D721Med (cell line): ENCODE measurements around the gene HSPB6.

ENCODE experiments used
- DNase-seq: peaks from one replicate; pipeline ENCODE4 v3.0.0; 2011; ENCODE audit warnings: low spot score; ENCODE audit not compliant: insufficient read length
- FAIRE-seq: peaks from 2 replicates; lab custom pipeline; 2011; peaks lifted over from hg19 to GRCh38; lab: Jason Lieb, UNC
- CTCF ChIP-seq: IDR thresholded peaks from 2 replicates; pipeline ENCODE4 v1.5.1; 2012; ENCODE audit warnings: mild to moderate bottlenecking, control low read depth; ENCODE audit not compliant: insufficient read depth; ENCODE audit errors: missing control alignments

The HSPB6 gene

GRCh38 chr19:35789195-35789977 lies 32.6 kb upstream of the HSPB6 start:
- no peak for DNase-seq
- no peak for TF ChIP-seq CTCF
- no peak for FAIRE-seq

GRCh38 chr19:35788205-35788960 lies 31.6 kb upstream of the HSPB6 start:
- FAIRE-seq (no peak), DNase-seq (no peak)
- TF ChIP-seq CTCF: no peak

- FAIRE-seq (no peak), DNase-seq (no peak)
- no peak for TF ChIP-seq CTCF
Measured at GRCh38 chr19:35787227-35787799, 30.5 kb upstream of the HSPB6 start.

- no peak for FAIRE-seq
- no peak for TF ChIP-seq CTCF
Measured at GRCh38 chr19:35786299-35787160, 29.7 kb upstream of the HSPB6 start.

GRCh38 chr19:35785339-35785627 lies 28.5 kb upstream of the HSPB6 start:
- DNase-seq (no peak), FAIRE-seq (no peak)
- no peak for TF ChIP-seq CTCF

More at GRCh38 chr19:35786299-35787160, 29.7 kb upstream of the HSPB6 start:
- no peak for DNase-seq

- FAIRE-seq: no peak
Measured at GRCh38 chr19:35784503-35785338, 27.9 kb upstream of the HSPB6 start.

More at GRCh38 chr19:35784503-35785338, 27.9 kb upstream of the HSPB6 start:
- no peak for TF ChIP-seq CTCF
- no peak for DNase-seq
